GM18868 (cell line): ENCODE measurements around the gene CBX7.

Experiments used
- ATAC-seq: cut with Tn5 transposase; IDR thresholded peaks from one replicate; pipeline ENCODE4 v1.9.1; 2021; ENCODE audit warnings: mild to moderate bottlenecking, moderate library complexity; ENCODE audit not compliant: unreplicated experiment

Gene CBX7

GRCh38 chr22:39128508-39128907 lies 24.0 kb downstream of the CBX7 start:
- no peak for ATAC-seq

GRCh38 chr22:39125622-39126021 lies 26.9 kb downstream of the CBX7 start:
- ATAC-seq: no peak

GRCh38 chr22:39123751-39124581 lies 28.5 kb downstream of the CBX7 start:
- no peak for ATAC-seq

GRCh38 chr22:39122772-39123470 lies 29.6 kb downstream of the CBX7 start:
- no peak for ATAC-seq

DNA sequence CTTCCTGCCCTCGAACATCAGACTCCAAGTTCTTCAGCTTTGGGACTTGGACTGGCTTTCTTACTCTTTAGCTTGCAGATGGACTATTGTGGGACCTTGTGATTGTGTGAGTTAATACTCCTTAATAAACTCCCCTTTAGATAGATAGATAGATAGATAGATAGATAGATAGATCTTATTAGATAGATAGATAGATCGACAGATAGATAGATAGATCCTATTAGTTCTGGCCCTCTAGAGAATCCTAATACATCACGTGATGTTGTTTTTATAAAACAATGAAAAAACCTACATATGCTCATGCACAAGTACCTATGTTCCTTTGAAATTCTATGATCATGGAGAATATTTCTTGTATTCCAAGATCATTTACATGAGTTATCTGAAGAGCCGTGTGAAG lies 31.5 kb downstream of the CBX7 start:
- no peak for ATAC-seq

GRCh38 chr22:39117585-39118191 lies 34.8 kb downstream of the CBX7 start:
- ATAC-seq: no peak

GRCh38 chr22:39115977-39116621 lies 36.4 kb downstream of the CBX7 start:
- no peak for ATAC-seq

GRCh38 chr22:39115570-39115969 lies 36.9 kb downstream of the CBX7 start:
- no peak for ATAC-seq

DNA sequence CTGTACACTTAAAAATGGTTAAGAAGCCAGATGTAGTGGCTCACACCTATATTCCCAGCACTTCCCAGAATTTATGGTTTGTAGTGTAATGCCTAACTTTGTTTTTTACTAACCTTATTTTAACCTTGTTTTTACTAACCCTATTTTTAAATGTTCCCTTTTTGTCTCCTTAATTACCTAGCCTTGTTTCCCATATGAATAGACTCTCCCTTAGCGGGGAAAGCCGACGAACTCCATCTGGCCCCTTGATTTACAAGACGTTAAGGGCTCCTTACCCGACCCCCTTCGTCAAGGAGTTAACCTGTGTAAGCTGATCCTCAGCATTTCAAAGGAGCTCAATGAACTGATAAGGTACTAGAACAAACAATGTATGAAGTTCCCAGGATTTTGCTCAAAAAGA lies 38.4 kb downstream of the CBX7 start:
- ATAC-seq: no peak

DNA sequence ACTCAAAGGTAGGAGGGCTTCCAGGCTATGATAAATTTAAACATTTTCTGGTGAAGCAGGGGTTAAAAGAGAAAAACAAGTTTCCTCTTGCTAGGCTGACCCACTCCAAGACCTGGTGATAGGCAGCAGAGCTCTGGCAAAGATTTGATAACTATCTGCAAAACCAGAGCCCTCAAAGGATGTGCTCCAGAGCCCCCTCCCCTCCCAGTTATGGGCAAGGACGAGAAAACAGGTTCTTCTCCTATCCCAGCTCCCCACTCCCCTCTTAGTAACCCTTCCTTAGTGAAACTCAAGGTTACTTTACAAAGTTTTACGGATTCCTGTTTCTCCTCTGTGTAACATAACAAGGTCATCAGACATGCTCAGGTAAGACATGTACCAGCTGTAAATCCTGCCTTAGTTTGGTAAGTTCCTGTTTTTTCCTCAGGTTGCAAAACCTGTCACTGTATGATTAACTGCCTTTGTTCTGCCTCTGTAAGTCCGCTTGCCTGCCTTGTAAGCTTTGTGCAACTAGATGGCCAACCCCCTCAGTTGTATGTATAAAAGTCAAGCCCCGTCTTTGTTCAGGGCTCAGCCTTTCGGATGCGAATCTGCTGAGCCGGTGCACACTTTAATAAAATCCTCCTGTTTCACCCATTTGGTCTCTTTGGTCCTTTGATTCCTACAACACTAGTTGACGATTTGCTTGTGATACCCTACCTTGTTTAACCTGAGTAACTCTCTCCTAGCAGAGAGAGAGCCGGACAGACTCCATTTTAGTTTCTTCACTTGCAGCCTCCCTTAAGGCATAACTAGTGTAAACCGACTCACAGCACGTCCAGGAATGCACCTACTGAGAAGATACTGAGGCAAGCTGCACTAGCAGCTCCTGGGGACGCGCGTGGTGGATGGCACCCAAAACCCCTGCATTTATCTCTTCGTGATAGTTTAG lies 41.6 kb downstream of the CBX7 start:
- no peak for ATAC-seq

DNA sequence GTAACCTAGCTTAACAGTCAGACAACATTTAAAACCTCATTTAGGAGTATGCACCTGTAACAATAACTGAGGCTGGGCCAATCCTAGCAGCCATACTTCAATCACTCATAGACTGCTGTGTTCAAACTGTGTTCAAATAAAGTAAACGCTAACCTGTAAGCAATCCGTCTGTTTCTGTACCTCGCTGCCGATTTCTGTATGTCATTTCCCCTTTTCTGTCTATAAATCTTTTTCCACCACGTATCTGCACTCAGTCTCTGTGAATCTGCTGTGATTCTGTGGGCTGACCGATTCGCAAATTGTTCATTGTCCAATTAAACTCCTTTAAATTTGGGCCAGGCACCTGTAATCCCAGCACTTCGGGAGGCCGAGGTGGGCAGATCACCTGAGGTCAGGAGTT lies 43.1 kb downstream of the CBX7 start:
- no peak for ATAC-seq

DNA sequence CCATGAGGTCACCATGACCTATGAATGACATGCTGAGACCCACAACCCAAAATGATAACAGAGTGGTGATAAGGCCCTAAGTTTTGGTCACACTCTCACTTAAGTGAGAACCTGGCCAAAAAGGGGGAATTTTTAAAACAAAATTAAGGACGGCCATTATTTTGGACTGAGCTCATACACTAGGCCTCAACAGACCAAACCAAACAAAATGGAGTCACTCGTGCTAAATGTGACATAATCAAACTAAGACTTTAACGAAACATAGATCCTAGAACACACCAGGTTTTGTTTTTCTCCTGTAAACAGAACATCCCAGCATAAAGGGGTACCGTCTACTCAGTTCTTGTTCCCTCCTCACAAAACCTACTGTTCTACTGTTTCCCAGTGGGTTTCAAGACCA lies 44.0 kb downstream of the CBX7 start:
- no peak for ATAC-seq

DNA sequence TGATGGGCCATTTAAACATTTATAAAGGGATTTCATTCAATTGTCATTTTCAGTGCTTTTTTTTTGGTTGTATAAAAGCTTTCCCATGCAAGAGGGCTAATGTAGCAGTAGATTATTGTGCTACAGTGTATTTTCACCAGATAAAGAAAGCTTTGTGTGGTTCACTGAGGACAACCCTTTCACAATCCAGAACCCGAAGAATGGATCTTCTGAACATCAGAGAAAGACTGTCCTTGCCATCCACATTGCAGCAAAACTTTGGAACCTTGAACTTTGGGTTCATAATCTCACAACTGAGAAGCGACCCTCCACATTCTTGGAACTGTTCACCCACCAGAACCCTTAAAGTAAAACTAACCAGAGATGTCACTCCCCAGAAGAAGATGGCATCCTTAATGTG lies 46.2 kb downstream of the CBX7 start:
- ATAC-seq: no peak

DNA sequence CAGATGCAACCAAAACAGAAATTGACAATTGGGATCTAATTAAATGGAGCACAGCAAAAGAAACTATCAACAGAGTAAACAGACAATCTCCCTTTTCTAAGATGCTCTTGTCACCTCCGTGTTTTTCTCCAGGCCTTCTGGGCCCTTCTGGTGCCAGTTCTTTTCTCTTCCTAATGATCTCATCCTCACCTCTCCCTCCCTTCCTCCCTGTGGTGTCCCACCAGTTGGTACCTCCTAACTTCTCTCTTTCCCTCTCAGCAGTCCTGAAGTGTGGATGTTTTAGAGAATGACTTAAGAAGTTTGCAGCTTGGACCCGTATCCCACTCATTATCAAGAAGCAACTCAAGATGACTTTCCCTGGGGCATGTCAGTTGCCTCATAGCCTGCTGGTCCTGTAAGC lies 49.0 kb downstream of the CBX7 start:
- no peak for ATAC-seq

DNA sequence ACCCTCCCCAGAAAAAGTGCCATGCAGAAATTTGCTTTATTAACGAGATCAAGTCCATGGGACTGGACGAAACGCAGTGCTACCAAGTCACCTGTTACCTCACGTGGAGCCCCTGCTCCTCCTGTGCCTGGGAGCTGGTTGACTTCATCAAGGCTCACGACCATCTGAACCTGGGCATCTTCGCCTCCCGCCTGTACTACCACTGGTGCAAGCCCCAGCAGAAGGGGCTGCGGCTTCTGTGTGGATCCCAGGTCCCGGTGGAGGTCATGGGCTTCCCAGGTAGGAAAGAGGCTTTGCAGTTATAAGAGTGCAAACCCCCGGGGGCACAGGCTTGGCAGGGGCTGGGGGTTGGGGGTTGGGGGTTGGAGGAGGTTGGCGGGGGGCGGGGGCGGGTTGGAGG lies 51.3 kb downstream of the CBX7 start:
- ATAC-seq: no peak

GRCh38 chr22:39098576-39098975 lies 53.9 kb downstream of the CBX7 start:
- no peak for ATAC-seq

DNA sequence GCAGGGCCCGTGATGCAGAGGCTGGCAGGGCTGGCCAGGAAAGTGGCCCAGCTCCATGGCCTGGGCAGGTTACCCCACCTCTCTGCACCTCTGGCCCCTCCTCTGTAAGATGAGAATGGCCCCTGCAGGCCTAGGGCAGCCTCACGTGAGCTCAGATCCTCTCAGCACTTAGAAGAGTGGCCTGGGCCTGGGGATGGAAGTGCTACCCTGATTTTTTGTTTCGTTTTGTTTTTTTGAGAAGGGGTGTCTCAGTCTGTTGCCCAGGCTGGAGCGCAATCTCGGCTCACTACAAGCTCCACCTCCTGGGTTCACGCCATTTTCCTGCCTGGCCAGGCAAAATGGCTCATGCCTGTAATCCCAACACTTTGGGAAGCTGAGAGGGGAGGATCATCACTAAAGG lies 54.5 kb downstream of the CBX7 start:
- ATAC-seq: no peak

DNA sequence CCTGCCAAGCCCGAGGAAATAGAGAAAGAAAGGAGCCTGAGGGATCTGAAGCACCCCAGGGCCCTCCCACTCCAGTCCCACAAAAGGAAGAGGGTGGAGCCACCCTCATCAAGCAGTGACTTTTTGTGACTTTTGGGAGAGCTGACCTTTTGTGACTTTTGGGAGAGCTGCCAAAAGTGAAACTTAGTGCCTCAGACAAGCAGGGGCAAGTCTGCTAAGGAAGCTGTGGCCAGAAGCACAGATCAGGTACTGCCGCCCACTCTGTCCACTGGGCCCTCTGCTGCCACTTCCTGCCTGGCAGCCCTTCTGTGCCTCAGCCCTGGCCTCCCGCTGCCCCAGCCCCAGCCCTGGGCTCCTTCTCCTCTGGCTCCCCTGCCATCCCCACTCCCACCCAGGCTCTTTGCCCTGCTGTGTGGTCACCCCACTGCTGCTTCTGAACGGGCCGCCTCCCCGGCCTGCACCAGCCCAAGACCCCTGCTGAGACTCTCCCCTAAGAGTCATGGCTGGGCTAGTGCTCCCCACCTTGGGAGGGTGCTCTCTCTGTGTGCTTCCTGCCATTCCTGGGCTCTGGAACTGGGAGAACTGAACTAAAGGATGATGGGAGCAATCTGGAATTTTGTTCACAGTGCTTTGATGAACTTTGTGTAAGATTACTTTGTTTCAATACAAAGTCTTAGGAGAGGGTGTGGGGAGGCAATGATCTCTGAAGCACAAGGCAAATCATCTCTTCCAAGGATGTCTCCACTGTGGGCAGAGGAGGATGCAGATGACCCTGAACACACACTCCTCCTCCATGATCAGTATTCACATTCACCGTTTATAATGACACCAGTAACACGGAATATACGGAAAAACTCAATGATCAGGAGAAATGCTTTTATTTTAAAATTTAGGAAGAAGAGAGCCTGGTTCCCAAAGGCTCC lies 55.1 kb downstream of the CBX7 start, which contains the start of gene APOBEC3H:
APOBEC3H (plus strand) TSS at position 147 of the 923 bp plus-strand sequence. CDS start 3,035 bp downstream, outside the sequence.
- ATAC-seq: no peak

- ATAC-seq: no peak
These were observed 56.5 kb downstream of the CBX7 start for GRCh38 chr22:39095971-39096370.
